Subcutaneous adipose tissue (tissue), 4 donors: ENCODE measurements around the gene DEDD. TPM values are rescaled to one million over a fixed set of nuclear protein-coding genes. Genes with fewer than 3 reads are reported as not detected.

Experiments used
- CTCF ChIP-seq: fragments of 450-650 bp; IDR thresholded peaks from one replicate; pipeline ENCODE4 v1.5.1; 2016; ENCODE audit warnings: low read depth, mild to moderate bottlenecking, control low read depth, antibody characterized with exemption, moderate library complexity
- total RNA-seq, 4 donors: library from RNA; depleted of rRNA; stranded (reverse); fragments of >200 nt; gene quantifications; one replicate each; pipeline ENCODE4 v1.1.0, GENCODE V29; 2016

Gene DEDD
- total RNA-seq, 4 donors from 2014 or later, result 25.2 to 36.8 (median 36.4) TPM

- no peak for TF ChIP-seq CTCF
These were observed 21.3 kb upstream of the DEDD start, which contains the start of gene UFC1 for GRCh38 chr1:161153682-161154337. Gene UFC1 (plus strand): TSS chr1:161153978. CDS start chr1:161153998, 20 bp downstream.

GRCh38 chr1:161153176-161153575, 20.7 kb upstream of the DEDD start:
- TF ChIP-seq CTCF, result no peak

- no peak for TF ChIP-seq CTCF
These were observed 13.4 kb upstream of the DEDD start for GRCh38 chr1:161145832-161146231.

GRCh38 chr1:161140755-161141400, 8.4 kb upstream of the DEDD start:
- no peak for TF ChIP-seq CTCF

GRCh38 chr1:161139766-161140165, 7.3 kb upstream of the DEDD start:
- TF ChIP-seq CTCF, result no peak

- no peak for TF ChIP-seq CTCF
These were observed 6.0 kb upstream of the DEDD start for GRCh38 chr1:161138431-161138830.

GRCh38 chr1:161137881-161138280, 5.4 kb upstream of the DEDD start:
- TF ChIP-seq CTCF, result no peak
